Superior temporal gyrus (tissue), 1 donor: ENCODE results near the gene AGBL4.

Source experiments
- DNase-seq: peaks from one replicate; pipeline ENCODE4 v3.0.0-alpha.2; 2016; ENCODE audit errors: extremely low spot score

Gene AGBL4

DNA sequence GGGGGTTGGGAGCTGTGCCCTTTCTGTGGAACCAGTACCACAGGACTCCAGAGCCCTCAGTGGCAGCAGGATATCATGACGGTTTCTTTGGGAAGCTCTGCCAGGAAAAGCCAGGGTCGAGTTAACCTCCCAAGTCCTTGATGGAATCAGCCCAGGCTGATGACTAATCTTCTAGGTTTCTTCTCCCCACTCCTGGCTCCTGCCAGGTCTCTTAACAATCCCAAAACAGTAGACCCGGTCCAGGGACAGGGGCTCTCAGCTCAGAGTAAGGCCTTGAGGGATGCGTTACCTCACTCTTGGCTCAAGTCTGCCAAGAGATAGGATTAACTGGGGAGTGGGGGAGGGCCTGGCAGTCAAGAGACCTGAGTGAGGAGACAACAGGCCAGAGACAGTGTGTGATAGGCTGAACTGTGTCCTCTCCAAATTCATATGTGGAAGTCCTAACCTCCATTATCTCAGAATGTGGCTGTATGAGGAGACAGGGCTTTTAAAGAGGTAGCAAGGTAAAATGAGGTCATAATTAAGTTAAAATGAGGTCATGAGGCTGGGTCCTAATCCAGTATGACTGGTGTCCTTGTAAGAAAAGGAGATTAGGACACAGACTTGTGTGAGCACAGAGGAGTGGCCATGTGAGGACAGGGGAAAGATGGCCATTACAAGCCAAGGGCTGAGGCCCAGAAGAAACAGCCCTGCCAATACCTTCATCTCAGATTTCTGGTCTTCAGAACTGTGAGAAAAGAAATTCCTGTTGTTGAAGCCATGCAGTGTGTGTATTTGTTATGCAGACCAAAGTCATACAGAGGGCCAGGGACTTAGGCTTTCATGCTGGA is 1342.1 kb downstream of the AGBL4 start:
- DNase-seq, result no peak

- DNase-seq, result no peak
These were observed 1343.2 kb downstream of the AGBL4 start for GRCh38 chr1:48680411-48681035.

- DNase-seq, result no peak
These were observed 1343.9 kb downstream of the AGBL4 start for GRCh38 chr1:48679859-48680258.

DNA sequence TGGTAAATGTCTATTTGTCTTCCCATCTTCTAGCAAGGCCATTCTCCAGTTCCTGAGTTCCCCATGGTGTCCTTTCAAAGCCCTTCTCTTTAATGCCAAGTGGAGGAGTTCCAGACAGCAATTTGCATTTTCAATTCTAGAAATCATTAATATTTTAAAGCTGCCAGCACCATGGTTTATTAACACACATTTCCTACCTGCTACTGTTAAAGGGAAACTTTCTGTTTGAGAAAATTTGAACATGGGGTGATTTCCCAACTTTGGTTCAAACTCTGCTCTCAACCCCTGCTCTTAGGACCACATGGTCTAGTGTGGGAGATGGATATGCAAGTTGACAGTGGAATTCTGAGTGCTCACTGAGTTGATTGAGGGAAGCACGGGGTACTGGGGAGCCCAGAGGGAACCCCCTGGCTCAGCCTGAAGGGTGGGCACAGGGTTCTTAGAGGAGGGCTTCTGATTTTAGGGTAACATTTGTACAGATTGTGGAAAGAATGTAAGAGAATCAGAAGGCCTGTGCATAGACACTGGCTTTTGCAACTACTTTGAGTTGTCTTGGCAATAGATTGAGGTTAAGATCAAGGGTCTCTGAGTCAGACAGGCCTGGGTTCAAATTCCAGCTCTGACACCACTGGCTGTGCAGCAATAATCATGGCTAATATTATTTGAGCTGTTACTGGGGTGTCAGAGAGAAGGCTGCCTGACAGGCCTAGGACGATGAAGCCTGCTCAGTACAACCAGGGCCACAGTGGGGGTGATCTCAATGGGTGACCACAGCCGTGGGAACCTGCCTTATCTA is 1344.8 kb downstream of the AGBL4 start:
- no peak for DNase-seq

DNA sequence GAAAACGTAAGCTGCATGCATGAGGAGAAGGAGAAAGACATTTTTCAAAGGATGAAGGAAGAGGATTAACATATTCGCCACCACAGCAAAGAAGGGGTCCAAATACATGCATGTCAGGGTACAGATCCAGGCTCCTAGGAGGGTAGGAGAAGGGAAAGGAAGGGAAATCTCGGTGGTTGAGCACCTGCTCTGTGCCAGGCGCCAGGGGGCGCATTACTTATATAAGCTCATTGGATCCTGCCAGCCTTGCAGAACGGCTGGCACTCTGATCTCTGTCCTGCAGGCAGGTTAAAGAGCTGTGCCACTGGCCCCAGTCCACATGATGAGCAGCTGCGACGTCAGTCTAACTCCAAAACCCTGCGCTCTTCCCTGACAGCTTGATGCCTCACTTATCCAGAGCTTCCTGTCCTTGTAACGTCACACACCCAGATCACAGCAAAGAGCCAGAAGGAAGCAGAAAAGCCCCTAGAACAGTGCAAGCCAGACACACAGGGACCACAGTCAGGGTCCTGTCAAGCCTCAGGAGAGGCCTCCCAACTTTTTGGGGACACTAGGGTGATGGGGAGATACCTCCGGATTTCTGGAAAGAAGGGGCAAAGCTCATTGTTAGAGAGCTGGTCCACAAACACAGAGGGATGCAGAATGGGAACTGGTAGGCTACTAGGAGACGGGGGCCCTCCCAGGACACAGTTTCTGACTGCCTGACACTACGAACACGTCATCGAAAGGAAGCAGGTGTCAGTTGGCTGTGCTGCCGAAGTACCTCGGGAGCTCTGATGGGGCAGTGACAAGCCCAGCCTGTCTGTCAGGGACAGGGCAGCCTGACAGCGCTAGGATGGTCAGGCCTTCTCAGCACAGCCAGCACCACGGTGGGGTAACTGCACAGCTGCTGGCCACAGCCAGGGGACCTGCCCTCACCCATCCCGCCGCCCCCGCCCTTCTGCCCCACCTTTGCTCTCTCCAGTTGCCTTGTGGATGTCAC is 1346.2 kb downstream of the AGBL4 start:
- DNase-seq, result peak; percentile 87

- DNase-seq, result no peak
These were observed 1346.9 kb downstream of the AGBL4 start for GRCh38 chr1:48676822-48677221.

GRCh38 chr1:48676376-48676775 is 1347.4 kb downstream of the AGBL4 start:
- DNase-seq, result no peak

DNA sequence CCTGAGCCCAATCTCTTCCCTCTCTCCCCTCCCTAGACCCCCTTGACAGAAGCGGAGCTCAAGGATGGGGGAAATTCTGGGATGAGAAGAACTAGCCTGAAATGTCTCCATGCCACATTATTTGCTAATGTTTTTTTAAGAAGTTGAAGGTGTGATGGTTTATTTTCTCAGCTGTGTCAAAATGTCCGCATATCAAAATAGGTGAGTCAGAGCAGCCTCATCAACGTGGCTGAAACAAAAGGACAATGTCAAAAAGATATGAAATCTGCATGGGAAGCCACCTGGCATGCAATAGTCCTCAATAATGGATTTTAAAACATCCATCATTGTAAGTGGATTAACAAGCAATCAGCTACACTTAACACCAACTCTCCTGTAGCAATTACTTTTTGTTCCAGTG is 1348.5 kb downstream of the AGBL4 start:
- no peak for DNase-seq

- DNase-seq, result no peak
These were observed 1349.1 kb downstream of the AGBL4 start for GRCh38 chr1:48674641-48675040.

DNA sequence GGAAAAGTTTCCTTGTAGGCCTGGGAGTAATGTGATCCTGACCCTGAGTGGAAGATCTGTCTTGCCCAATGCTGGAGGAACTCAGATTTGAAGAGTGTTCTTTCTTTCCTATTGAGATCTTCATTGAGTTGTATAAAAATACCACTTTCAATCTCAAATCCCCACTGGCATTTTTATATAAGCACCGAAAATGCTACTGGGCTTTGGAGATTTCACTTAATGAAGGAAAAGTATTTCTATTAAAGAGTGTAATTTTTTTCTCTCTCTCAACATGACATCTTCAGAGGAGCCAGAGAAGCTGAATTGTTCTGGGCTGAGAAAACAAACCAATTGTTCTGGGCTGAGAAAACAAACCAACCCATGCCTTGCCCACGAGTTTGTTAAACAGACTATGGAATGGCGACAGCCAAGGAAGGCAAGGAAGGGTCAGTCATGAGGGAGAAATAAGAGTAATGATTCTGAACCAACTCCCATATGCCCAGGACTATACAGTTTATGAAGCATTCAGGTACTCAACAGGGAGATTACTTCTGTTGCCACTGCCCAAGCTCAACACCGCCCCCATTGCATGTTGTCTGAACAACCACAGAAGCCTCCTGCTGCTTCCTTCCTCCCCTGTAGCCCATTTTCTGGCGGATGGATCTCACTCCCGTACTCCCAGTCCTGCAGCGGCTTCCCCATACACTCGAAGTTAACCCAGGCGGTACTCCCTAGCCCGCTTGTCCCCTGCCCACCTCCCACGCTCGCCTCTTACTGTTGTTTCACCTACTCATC is 1350.2 kb downstream of the AGBL4 start:
- DNase-seq, result peak; percentile 35

DNA sequence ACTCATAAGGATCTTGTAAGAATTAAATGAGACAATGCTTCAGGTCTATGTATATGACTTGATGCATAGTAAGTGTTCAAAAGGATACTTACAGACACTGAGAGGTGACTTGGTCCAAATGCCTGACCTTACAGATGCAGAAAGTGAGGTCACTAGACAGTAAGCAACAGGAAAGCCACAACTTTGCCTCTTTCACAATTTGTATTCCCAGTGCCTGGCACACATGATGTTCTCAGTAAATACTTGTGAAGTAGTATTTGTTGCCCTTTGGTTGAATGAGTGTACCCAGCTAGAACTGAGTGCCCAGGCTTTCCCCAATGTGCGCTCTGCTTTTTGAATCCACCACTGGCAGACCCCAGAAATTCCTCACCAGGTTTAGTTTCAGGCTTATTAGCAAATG is 1352.2 kb downstream of the AGBL4 start:
- DNase-seq, result no peak

GRCh38 chr1:48670234-48671020 is 1353.3 kb downstream of the AGBL4 start:
- no peak for DNase-seq

- no peak for DNase-seq
These were observed 1355.4 kb downstream of the AGBL4 start for GRCh38 chr1:48668339-48668738.

- DNase-seq, result no peak
These were observed 1356.0 kb downstream of the AGBL4 start for GRCh38 chr1:48667782-48668181.

DNA sequence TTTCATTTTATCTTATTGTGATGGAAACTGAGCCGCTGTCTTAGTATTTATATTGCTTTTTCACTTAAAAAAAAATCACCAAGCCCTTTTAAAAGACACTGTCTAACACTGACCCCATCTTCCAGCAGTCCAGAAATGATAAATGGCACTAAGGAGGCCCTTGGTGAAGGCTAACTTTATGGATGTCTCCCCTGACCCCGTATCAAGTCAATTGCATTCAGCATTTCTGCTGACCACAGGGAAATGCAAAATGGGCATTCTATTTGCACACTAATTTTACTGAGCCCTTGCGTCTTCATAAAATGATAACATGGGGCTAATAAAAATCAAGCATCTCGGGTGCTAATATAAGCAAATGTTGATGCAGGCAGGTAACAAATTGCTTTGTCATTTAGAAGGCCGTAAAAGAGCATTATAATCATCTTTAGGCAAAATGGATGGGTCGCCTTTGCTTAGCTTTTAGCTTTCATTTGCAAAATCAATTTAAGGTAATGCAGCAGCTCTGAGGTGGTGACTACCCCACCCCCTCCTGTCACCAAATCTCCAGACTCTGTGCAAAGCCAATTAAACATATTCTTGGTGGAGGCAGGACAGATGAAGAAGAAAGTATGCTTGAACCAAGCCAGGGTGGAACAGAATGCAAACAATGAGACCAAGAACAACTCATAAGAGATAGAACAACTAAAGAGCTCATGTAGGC is 1357.9 kb downstream of the AGBL4 start:
- no peak for DNase-seq

- no peak for DNase-seq
These were observed 1361.9 kb downstream of the AGBL4 start for GRCh38 chr1:48661726-48662463.

DNA sequence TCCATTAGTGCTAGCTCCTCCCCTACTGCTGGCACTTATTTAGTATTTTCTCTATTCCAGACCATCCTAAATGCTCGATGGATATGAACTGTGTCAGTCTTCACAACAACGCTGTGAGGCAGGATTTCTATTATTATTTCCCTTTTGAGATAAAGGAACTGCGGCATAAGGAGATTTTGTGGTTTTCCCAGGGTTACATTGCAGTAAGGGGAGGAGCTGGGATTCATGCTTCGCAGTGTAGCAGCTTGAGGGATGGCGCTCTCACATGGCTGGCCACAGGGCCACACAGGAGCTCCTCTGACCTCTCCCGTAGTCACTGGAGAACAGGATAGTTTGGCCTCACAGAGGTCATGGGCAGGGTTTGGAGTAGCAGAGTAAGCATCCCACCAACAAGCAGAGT is 1364.0 kb downstream of the AGBL4 start:
- no peak for DNase-seq

- no peak for DNase-seq
These were observed 1366.3 kb downstream of the AGBL4 start for GRCh38 chr1:48657413-48657812.
